GM19452 (cell line): Measurements from ENCODE around the gene PIWIL4.

ENCODE experiments used
- ATAC-seq: cut with Tn5 transposase; IDR thresholded peaks from one replicate; pipeline ENCODE4 v1.9.1; 2021; ENCODE audit not compliant: unreplicated experiment

PIWIL4 gene

DNA sequence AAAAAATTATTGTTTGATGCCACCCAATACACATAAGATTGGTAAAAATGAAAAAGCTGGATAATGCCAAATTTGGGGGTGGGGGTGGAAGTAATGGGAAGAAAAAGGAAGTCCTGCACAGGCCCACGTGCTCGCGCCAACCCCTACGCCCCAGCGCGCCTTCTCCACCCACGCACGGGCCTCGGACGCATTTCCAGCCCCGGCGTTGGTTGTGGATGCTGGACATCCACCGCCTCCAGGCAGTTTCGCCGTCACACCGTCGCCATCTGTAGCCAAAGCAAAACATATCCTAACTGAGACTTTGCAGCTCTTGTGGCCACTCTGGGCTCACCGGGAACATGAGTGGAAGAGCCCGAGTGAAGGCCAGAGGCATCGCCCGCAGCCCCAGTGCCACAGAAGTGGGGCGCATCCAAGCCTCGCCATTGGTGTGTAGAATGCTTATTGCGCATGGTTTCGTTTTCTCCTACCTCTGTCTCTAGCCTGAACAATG lies at the start of gene PIWIL4:
Gene PIWIL4, plus strand, starts transcription at position 188 of the 490 bp plus-strand sequence. Its CDS starts 151 bp downstream, at position 339.
- ATAC-seq: no peak

DNA sequence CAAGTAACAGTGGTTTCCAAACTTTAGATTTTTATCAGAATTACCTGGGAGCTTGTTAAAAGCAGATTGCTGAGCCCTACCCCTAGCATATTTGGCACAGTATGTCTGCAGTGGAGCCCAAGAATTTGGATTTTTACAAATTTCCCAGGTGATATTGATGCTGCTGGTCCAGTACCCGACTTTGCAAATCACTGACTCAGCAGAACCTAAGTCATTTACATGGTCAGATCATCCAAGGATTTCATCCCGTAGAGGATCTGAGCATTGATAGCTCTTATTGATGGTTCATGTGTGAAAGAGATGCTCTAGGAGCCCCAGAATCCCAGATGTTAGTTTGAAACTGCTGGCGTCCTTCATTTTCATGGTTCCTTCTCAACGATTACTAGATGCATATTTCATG lies 48.9 kb upstream of the PIWIL4 start:
- ATAC-seq: no peak

DNA sequence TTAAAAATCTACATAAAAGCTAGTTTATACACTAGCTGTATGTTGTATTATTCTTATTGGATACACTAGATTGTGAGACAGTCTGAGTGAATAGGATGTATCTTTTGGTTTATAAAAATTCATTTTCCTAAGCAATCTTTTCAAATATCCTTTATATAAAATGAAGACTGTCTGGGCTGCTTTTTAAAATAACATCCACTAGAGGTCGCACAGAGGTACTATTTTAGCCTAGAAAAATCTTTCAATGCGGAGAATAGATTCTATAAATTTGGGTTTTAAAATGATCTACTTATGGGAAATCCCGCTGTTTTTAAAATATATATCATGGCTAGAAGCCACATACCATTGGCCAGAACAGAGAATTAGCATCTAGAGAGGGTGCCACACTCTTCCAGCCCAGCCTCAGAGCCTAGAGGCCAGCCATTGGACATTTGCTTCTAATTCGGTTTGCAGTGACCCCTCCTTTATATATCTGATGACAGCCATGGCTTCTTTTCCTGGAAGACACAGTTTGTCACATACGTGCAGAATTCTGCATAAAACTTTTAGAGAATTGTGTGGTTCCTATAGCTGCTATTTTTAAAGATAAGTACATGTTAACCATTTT lies 47.6 kb upstream of the PIWIL4 start:
- peak; percentile 54 for ATAC-seq

DNA sequence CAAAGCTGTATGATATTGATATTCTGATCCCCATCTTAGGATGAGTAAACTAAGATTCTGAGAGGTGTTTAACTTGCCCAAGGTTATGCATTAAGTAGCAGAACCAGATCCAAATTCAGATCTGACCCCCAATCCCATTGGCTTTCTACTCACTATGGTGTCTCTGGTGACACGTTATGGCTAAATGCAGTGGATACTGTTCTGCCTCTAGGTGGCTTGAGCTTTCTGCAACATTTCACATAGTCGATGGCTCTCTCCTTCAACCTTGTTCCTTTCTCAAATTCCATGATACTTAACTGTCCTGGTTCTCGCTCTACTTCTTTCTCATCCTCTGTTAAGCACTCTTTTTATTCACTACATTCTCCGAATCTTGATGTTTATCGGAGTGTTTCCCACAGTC lies 45.5 kb upstream of the PIWIL4 start:
- no peak for ATAC-seq

DNA sequence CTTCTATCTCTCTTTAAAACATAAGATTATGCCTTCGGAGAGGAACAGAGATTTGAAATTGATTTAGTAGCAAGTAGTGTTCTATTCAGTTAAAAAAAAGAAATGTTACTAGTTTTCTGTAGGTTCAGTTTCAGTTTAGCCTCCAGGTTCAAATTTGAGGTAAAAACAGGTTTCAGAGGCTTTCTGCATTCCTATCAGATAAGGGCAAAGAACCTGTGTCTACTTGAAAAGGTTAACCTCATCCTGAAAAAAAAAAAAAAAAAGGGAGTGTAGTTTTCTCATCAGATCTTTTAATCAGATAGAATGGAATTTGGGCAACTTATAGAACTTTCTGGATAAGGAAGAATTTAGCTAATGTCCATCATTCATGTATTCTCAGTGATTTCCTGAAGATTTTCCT lies 42.8 kb upstream of the PIWIL4 start:
- no peak for ATAC-seq

DNA sequence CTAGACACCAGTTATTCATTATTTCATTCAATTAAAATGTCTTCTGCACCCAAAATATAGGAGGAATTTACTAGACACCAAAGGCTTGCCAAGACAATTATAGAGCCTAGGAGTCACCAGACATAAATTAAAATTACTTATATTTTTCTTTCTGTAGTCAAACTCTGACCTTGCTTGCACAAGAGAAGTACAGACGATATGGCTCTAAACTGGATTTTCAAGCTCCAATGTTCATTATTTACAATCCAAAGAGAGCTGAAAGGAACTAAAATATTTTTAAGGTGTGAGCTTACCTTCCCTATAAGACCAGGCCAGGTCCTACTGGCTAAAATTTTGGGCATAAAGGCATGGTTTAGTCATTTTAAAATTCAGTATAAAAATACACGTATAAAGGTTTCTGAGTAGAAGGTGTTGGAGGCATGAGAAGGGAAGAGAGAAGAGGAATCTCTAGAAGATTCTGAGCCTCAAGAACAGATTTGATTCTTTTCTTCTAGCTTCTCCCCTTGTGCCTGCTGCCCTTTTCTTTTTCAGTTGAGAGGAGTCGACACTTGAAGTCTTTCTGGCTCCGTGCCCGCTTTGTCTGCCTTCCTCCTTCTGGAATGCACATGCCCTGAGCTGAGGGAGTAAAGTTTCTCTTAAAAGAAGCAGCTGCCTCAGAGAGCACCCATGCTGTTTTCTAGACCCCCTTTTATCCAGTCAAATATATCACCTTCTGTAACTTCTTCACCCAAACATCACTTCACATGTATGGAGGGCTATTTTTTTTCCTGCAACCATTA lies 41.4 kb upstream of the PIWIL4 start:
- ATAC-seq: no peak

DNA sequence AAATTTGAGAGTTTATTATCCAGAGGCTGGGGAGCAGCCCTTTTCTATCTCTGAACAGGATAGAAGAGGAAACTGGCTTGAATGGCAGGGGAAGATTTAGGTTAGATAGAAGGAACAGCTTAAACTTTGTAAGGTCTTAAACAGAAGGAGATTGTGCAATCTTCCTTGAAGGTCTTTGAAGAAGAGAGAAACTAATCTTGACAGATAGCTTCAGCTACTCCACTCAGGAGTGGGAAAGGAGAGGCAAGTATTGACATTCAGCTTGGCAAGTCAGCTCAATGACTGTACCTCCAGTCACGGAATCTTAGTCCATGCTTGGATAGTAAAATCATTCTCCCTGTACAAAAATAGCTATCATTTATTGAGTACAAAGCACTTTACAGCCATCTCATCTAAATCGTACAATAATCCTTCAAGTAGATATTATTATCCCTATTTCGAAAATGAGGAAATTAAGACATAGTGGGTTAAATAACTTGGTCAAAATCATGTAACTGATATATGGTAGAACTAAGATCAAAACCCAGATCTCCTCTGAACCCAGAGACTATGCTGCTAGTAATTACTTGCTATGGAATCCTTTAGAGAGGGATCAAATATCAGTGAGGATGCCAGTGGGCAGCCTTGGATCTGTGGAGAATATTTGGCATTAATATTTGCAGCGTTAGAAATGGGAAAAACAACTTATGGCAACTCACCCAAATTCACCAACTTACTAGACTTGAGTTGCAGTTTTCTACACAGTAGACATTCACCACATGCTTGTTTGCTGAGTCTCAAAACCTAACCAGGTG lies 40.3 kb upstream of the PIWIL4 start:
- ATAC-seq: no peak

DNA sequence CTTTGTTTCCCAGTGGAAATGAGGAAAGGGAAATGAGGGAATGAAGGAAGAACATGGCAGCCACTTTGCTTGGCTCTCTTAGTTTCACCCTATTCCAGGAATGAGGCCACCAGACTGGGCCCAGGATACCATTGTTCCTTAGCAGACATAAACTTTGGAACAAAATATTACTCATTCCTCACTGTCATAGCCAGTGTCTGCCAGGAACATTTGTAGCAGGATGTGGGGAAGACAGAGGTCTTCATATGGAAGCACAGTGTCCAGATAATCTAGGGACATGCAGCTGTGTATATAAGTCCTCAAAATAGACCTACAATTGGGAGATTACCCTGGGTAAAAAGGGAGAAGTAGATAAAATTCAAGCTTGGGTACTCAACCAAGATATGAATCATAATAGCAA lies 38.6 kb upstream of the PIWIL4 start:
- no peak for ATAC-seq

DNA sequence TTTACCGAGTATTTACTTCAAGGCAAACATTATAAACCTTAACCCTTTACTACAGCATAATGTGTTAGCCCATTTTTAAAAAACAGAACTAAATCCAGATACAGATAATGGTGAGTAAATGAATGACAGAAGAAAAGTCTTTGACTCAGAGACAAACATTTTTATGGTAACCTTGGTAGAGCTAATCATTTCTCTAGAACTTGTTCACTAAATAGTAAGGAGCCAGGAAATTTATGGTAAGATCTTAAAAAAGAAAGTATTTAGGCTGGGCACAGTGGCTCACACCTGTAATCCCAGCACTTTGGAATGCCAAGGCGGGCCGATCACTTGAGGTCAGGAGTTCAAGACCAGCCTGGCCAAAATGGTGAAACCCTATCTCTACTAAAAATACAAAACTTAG lies 35.0 kb upstream of the PIWIL4 start:
- ATAC-seq: no peak

DNA sequence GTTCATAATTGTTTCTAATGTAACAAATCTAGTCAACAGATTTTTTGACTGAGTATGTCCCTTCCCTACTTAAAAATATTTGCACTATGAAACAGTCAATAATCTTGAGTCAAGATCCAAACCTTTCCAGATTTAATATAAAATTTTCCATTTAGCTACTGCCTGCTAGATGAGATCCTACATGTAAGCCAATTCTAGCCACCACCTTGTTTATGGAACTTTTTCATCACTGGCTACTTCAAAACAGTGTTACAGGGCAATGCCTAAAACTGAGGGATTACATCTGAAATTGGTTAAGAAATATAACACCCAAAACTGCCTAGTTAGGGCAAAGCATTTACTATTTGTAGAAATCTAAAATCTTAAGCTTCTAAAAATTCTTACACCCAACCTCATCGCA lies 34.0 kb upstream of the PIWIL4 start:
- no peak for ATAC-seq

DNA sequence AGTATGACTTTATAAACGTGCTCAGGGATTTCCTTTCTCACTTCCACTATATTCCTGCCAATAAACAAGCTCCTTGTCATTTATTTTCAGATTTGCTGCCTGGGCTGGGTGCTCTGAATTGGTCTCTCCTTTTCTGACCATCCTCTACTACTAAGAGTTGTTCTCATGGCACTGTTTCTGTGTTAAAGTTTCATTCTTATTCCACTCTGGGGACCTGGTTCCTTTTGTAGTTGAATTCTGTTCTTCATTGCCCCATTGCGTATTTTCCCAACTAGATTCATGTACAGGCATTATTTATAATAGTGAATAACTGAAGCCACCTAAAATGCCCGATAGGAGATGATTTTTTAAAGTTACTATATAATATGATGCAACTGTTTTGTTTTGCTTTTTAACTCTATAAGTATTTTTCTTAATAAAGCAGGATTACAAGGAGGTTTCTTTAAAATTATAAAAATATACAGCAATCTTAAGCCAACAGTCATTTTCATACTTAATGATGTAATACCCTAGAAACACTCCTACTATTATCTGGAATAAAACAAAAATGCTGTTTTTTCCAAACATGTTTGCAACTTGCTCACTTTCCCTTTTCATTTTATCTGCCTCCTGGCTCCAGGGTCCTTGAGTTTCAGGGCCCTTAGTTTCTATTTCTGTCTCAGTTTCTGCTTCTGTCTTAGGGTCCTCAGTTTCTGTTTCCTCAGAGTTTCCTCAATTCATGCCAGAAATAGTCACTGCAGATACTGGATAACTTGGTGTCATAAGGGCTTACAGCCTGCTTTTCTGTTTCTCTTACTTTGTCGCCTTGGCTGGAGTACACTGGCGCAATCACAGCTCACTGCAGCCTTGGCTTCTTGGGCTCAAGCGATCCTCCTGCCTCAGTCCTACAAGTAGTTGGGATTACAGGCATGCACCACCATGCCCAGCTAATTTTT lies 33.2 kb upstream of the PIWIL4 start:
- no peak for ATAC-seq

DNA sequence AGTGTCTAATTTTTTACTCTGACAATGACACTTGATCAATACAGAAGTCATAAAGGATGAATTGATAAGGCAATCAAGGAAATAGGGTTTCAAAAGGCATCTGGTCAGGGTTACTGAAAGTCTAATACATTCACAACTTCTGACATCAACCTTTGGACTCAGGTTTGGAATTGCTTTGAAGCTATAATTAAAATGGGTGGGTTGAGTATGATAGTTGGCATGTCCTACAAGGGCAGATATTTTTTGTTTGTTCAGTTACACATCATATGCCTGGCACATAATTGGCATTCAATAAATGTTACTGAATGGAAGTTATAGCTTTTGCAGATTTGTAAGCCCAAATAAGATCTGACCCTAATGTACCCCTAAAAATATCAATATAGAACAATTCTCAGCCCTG lies 30.8 kb upstream of the PIWIL4 start:
- ATAC-seq: no peak

DNA sequence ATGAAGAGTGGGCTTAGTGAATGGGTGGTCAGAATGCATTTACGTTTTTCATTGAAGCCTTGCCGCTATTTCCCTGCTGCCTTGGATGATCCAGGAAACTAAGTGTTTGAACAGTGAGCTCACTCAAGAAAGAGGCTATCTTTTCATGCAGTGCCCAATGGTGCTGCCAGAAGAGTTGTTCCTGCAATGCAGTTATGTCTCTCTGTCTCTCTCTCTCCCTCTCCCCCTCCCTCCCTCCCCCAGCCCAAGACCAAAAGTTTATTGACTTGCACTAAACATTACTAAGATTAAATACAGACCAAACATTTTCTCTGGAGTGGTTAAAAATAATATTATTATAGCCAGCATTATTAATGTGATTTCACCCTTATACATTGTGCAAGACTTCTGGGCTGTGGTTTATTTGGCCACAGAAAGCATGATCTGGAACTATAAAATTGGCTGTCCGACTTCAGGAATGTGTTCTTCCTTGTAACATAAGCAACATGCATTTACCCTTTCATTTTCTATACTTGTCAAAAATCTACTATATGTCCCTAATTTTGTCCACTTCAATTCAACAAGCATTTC lies 30.1 kb upstream of the PIWIL4 start:
- ATAC-seq: no peak

DNA sequence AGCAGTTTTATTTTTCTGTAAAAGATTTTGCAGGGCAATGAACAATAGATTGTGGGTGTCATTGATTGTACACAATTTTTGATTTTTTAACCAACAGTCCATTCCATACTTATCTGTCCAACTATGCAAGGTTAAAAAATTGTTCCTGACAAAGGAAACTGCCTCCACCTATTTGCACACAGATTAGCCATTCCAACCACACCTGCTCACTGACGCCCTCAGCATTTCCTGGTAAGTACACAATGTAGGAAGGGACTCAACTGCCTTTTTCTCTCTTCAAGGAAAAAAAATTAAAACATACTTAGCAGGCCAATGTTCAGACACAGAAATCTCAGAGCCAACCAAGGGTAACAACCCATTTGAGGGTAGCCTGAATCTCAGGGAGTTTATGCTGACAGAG lies 27.7 kb upstream of the PIWIL4 start:
- ATAC-seq: no peak

DNA sequence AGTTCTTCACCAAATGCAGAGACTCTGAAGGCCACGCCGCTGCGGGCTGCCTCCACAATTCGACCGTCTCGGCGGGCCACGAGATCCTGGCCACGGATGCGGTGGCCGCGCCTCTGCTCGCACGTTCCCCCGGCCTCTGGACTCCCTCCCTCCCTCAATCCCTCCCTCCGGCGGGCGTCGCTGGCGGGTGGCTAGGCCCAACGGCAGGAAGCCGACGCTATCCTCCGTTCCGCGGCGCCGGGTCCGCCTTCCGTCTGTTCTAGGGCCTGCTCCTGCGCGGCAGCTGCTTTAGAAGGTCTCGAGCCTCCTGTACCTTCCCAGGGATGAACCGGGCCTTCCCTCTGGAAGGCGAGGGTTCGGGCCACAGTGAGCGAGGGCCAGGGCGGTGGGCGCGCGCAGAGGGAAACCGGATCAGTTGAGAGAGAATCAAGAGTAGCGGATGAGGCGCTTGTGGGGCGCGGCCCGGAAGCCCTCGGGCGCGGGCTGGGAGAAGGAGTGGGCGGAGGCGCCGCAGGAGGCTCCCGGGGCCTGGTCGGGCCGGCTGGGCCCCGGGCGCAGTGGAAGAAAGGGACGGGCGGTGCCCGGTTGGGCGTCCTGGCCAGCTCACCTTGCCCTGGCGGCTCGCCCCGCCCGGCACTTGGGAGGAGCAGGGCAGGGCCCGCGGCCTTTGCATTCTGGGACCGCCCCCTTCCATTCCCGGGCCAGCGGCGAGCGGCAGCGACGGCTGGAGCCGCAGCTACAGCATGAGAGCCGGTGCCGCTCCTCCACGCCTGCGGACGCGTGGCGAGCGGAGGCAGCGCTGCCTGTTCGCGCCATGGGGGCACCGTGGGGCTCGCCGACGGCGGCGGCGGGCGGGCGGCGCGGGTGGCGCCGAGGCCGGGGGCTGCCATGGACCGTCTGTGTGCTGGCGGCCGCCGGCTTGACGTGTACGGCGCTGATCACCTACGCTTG lies 23.2 kb upstream of the PIWIL4 start, which contains the start of gene FUT4:
Gene FUT4, plus strand, starts transcription at position 227 of the 951 bp plus-strand sequence. Its CDS starts 213 bp downstream, at position 440.
- peak; percentile 81 for ATAC-seq

DNA sequence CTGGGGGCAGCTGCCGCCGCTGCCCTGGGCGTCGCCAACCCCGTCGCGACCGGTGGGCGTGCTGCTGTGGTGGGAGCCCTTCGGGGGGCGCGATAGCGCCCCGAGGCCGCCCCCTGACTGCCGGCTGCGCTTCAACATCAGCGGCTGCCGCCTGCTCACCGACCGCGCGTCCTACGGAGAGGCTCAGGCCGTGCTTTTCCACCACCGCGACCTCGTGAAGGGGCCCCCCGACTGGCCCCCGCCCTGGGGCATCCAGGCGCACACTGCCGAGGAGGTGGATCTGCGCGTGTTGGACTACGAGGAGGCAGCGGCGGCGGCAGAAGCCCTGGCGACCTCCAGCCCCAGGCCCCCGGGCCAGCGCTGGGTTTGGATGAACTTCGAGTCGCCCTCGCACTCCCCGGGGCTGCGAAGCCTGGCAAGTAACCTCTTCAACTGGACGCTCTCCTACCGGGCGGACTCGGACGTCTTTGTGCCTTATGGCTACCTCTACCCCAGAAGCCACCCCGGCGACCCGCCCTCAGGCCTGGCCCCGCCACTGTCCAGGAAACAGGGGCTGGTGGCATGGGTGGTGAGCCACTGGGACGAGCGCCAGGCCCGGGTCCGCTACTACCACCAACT lies 22.4 kb upstream of the PIWIL4 start:
- no peak for ATAC-seq

DNA sequence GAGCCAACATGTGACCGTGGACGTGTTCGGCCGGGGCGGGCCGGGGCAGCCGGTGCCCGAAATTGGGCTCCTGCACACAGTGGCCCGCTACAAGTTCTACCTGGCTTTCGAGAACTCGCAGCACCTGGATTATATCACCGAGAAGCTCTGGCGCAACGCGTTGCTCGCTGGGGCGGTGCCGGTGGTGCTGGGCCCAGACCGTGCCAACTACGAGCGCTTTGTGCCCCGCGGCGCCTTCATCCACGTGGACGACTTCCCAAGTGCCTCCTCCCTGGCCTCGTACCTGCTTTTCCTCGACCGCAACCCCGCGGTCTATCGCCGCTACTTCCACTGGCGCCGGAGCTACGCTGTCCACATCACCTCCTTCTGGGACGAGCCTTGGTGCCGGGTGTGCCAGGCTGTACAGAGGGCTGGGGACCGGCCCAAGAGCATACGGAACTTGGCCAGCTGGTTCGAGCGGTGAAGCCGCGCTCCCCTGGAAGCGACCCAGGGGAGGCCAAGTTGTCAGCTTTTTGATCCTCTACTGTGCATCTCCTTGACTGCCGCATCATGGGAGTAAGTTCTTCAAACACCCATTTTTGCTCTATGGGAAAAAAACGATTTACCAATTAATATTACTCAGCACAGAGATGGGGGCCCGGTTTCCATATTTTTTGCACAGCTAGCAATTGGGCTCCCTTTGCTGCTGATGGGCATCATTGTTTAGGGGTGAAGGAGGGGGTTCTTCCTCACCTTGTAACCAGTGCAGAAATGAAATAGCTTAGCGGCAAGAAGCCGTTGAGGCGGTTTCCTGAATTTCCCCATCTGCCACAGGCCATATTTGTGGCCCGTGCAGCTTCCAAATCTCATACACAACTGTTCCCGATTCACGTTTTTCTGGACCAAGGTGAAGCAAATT lies 21.7 kb upstream of the PIWIL4 start:
- ATAC-seq: no peak

DNA sequence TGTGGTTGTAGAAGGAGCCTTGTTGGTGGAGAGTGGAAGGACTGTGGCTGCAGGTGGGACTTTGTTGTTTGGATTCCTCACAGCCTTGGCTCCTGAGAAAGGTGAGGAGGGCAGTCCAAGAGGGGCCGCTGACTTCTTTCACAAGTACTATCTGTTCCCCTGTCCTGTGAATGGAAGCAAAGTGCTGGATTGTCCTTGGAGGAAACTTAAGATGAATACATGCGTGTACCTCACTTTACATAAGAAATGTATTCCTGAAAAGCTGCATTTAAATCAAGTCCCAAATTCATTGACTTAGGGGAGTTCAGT lies 21.1 kb upstream of the PIWIL4 start:
- ATAC-seq: no peak
